Stimulated activated CD4-positive, alpha-beta T cell treated with anti-CD3 and anti-CD28 coated beads, Interleukin-15, amount 100 ng/mL, for 48 hours (primary cell): ENCODE results near the gene WDFY4.

Source experiments
- DNase-seq, 2 donors: peaks; one replicate each; pipeline ENCODE4 v3.0.0-alpha.2; 2020; ENCODE audit warnings: low read depth in 2 of 2

WDFY4 gene

GRCh38 chr10:49023752-49024151 is 339.1 kb downstream of the WDFY4 start:
- no peak for DNase-seq

DNA sequence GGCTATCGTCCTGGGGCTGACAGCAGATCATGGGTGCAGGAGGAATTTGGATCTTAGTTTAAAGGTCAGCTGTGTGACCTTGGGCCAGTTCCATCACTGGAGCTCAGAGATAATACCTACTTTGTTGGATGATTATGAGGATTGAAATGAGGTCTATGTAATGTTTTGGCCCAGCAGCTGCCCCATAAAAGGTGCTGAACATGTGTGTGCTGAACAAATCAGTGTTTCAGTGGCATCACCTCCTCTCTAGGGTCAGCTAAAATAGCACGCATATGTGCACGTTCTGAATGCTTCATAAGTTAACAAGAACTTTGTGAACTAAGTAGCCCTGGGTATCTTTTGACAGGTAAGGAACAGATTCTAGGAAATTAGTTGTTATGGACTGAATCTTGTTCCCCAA is 339.8 kb downstream of the WDFY4 start:
- no peak for DNase-seq

DNA sequence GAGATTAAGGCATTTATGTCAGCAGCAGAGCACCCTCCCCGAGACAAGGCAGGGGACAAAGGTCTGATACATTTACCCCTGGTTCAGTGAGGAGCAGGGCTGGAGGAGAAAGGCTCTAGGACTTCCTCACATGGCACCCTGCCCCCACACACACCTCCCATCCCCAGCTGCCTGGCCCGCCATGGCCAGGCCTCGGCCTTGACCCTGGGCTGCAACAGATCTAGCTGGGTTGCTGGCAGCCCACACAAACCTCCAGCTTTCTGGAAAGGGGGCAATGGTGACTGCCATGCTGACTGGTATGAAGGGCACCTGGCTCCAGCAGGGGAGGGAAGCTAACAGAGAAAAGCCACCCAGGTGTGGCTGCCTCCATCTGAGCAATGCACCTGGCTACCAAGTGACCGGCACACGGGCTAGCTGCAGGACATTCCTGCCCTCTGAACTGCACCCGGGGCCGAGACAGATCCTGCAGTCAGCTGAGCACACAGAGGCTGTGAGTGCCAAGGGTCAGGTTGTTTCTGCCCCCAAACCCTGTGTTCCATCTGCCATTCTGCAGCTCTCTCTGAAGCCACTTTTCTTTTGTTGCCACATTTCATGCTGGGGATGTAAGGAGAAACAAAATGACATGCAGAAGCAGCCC is 340.8 kb downstream of the WDFY4 start:
- DNase-seq = no peak

- no peak for DNase-seq
These were observed 344.0 kb downstream of the WDFY4 start for GRCh38 chr10:49028639-49029038.

DNA sequence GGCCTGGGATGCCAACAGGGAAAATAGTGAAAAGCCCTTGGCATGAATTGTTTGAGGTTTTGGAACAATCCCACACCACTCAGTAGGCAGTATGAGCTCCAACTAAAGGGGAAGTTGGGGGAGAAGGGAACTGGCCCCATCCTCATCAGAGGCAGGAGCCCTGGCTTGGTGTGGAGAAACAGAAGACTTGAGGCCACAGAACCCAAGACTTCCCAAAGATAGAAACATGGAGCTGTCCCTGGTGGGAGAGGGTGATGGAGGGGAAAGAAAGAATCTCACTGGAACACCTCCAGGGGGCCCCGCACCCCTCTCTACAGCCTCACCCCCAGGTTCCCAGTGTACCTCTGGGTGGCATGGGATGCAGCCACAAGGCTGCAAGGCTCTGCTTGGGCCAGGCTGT is 345.0 kb downstream of the WDFY4 start:
- DNase-seq = no peak
